ENCODE results near the gene ADAMTS4.
A peak's percentile ranks its signal among the peaks of the same experiment; 100 is the strongest.

The ADAMTS4 gene

DNA sequence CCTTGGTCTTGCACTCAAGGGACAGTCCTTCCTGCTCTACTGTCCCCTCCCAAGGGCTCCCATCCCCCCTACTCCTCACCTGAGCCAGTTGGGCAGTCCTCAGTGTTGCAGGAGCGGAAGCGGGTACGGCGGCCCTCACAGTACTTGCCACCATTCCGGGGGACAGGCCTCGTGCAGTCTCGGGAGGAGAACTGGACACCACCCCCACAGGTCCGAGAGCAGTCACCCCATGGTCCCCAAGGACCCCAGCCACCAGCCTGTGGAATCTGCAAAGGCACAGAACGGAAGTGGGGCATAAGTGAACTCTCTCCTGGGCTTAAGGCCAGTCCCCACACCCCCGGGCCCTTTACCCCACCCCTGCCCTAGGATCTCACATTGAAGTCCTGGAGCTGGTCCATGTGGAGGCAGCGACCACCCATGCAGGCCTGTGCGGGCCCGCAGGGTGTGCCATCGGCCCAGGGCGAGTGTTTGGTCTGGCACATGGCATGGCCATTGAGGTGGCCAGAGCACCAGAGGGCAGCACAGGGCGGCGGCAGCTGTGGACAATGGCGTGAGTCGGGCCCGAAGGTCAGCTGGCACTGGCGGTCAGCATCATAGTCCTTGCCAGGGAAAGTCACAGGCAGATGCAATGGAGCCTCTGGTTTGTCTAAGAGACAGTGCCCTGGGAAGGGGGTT, 5.2 kb downstream of the ADAMTS4 start:
- H3K9ac ChIP-seq (ENCODE audit: low read depth, low read length), result no peak overlapping the region
- H3K4me1 ChIP-seq (ENCODE audit: insufficient read depth, low read length), result peaks cover 3% of the 10 kb centered on the region; the same call in 1 of the 2 replicates
- no peak overlapping the region for H3K27ac ChIP-seq (ENCODE audit: low read length)
- no peak overlapping the region for H3K4me2 ChIP-seq (ENCODE audit: insufficient read depth, low read length)
- H3K4me3 ChIP-seq (ENCODE audit: low read depth in 1 of 2, low read length in 2 of 2), result no peak overlapping the region
- DNase-seq, result no peak
- no peak for ATAC-seq (ENCODE audit: insufficient read depth, low read depth)
- H2AFZ ChIP-seq (ENCODE audit: low read depth, low read length), result no peak overlapping the region
- H3K9me3 ChIP-seq (ENCODE audit: insufficient read depth, low read length, severe bottlenecking), result no peaks in the 10 kb centered on the region
- H4K20me1 ChIP-seq (ENCODE audit: insufficient read depth, low read length), result no peaks in the 10 kb centered on the region
- no peaks in the 10 kb centered on the region for H3K27me3 ChIP-seq (ENCODE audit: insufficient read depth, low read length, poor library complexity)
- TF ChIP-seq, protein P1, sequence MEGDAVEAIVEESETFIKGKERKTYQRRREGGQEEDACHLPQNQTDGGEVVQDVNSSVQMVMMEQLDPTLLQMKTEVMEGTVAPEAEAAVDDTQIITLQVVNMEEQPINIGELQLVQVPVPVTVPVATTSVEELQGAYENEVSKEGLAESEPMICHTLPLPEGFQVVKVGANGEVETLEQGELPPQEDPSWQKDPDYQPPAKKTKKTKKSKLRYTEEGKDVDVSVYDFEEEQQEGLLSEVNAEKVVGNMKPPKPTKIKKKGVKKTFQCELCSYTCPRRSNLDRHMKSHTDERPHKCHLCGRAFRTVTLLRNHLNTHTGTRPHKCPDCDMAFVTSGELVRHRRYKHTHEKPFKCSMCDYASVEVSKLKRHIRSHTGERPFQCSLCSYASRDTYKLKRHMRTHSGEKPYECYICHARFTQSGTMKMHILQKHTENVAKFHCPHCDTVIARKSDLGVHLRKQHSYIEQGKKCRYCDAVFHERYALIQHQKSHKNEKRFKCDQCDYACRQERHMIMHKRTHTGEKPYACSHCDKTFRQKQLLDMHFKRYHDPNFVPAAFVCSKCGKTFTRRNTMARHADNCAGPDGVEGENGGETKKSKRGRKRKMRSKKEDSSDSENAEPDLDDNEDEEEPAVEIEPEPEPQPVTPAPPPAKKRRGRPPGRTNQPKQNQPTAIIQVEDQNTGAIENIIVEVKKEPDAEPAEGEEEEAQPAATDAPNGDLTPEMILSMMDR (IDR thresholded peaks at IDR 0.05; ENCODE audit: borderline replicate concordance, extremely low read depth, low read length, poor library complexity, severe bottlenecking), result no peak
- no peak for TF ChIP-seq EZH2 (IDR thresholded peaks at IDR 0.05; ENCODE audit: borderline replicate concordance, low read depth, low read length, severe bottlenecking)
- no peaks in the 10 kb centered on the region for H3K79me2 ChIP-seq (ENCODE audit: insufficient read depth, low read length)
- no peaks in the 10 kb centered on the region for H3K36me3 ChIP-seq (ENCODE audit: insufficient read depth, low read length)

DNA sequence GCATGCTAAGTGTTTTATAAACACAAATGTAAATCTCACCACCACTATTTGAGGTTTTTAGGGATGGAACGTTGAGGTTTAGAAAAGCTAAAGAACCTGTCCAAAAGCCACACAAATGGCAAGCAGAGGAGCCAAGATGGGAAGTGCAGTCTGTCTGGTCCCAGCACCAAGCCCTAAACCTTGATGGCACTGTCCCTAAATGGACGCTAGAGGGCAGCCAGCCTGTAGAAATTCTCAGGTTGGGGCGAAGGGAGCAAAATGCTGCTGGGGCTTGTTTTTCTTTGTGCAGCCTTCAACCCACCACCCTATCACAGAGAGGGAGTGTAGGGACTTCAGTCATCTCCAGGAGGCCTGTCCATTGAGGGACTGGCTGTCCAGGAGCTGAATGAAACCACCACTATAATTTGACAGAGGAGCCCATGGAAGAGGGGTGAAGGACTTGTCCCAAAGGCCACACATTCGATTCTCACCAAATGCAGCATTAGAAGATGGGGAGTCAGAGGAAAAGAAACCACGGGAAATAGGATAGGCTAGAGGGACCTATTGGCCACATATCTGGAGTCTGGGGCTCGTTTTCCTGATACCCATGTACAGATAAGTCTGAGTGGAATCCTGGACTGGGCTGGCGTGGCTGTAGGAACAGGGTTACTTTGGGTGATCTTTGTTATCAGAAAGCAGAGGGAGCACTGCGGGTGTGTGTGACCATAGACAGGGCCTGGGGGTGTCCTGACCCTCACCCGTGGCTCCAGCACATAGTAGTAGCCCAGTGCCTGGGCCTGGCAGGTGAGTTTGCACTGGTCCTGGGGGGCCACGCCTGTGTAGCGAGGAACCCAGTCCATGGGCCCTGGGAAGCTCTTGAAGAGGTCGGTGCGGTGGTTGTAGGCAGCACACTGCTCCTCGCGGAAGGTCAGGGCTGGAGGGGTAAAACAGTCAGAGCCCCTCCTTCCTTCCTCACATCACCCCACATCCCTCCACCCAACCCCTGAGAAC, 6.1 kb downstream of the ADAMTS4 start:
- peaks cover 3% of the 10 kb centered on the region; the same call in 1 of the 2 replicates for H3K4me1 ChIP-seq (ENCODE audit: insufficient read depth, low read length)
- ATAC-seq (ENCODE audit: insufficient read depth, low read depth), result peak; percentile 96
- no peak overlapping the region for H3K4me2 ChIP-seq (ENCODE audit: insufficient read depth, low read length)
- H2AFZ ChIP-seq (ENCODE audit: low read depth, low read length), result peak overlapping the region; percentile 58
- H3K9me3 ChIP-seq (ENCODE audit: insufficient read depth, low read length, severe bottlenecking), result no peaks in the 10 kb centered on the region
- H3K9ac ChIP-seq (ENCODE audit: low read depth, low read length), result no peak overlapping the region
- no peaks in the 10 kb centered on the region for H3K36me3 ChIP-seq (ENCODE audit: insufficient read depth, low read length)
- peak; percentile 76 for DNase-seq
- H4K20me1 ChIP-seq (ENCODE audit: insufficient read depth, low read length), result no peaks in the 10 kb centered on the region
- no peaks in the 10 kb centered on the region for H3K27me3 ChIP-seq (ENCODE audit: insufficient read depth, low read length, poor library complexity)
- H3K79me2 ChIP-seq (ENCODE audit: insufficient read depth, low read length), result no peaks in the 10 kb centered on the region
- H3K27ac ChIP-seq (ENCODE audit: low read length), result no peak overlapping the region
- H3K4me3 ChIP-seq (ENCODE audit: low read depth in 1 of 2, low read length in 2 of 2), result no peak overlapping the region
- TF ChIP-seq, protein P1 (IDR thresholded peaks at IDR 0.05; ENCODE audit: borderline replicate concordance, extremely low read depth, low read length, poor library complexity, severe bottlenecking), result peak; percentile 96
- no peak for TF ChIP-seq EZH2 (IDR thresholded peaks at IDR 0.05; ENCODE audit: borderline replicate concordance, low read depth, low read length, severe bottlenecking)

DNA sequence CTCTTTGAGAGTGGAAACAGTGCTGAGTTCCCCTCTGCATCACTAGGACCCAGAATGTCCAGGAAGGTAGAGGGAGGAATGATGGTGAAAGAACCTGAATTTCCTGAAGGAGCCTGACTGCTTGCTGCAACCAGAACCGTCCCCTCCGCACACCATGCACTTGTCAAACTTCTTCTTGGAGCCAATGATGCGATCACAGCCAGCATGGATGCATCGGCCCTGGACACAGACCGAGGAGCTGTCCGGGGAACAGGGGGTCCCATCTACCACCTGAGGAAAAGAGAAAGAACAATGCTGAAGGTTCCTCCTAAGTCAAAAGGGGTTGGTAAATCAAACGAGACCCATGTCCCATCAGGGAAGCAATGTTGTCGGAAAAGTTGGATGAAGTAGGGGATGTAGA, 6.9 kb downstream of the ADAMTS4 start:
- Histone ChIP-seq H3K9me3 (ENCODE audit: insufficient read depth, low read length, severe bottlenecking) (no peaks in the 10 kb centered on the region), H3K4me1 (ENCODE audit: insufficient read depth, low read length) (peaks cover 3% of the 10 kb centered on the region; the same call in 1 of the 2 replicates), H3K27ac (ENCODE audit: low read length) (no peak overlapping the region), H4K20me1 (ENCODE audit: insufficient read depth, low read length) (no peaks in the 10 kb centered on the region), H3K27me3 (ENCODE audit: insufficient read depth, low read length, poor library complexity) (no peaks in the 10 kb centered on the region), H3K36me3 (ENCODE audit: insufficient read depth, low read length) (no peaks in the 10 kb centered on the region), H3K9ac (ENCODE audit: low read depth, low read length) (no peak overlapping the region), H3K4me3 (ENCODE audit: low read depth in 1 of 2, low read length in 2 of 2) (no peak overlapping the region), H2AFZ (ENCODE audit: low read depth, low read length) (no peak overlapping the region), H3K79me2 (ENCODE audit: insufficient read depth, low read length) (no peaks in the 10 kb centered on the region), H3K4me2 (ENCODE audit: insufficient read depth, low read length) (no peak overlapping the region)
- TF ChIP-seq, protein P1 (IDR thresholded peaks at IDR 0.05; ENCODE audit: borderline replicate concordance, extremely low read depth, low read length, poor library complexity, severe bottlenecking), result no peak
- TF ChIP-seq EZH2 (IDR thresholded peaks at IDR 0.05; ENCODE audit: borderline replicate concordance, low read depth, low read length, severe bottlenecking), result no peak
- no peak for DNase-seq
- no peak for ATAC-seq (ENCODE audit: insufficient read depth, low read depth)
